Ectodermal cell (in vitro differentiated cells): ENCODE results near the gene DDX51.

Experiments
- H3K27ac ChIP-seq: 2 replicates; pipeline ENCODE4 v1.7.0; 2013; ENCODE audit warnings: mild to moderate bottlenecking, low read depth, low read length; ENCODE audit not compliant: insufficient read depth, poor library complexity, severe bottlenecking
- H3K27me3 ChIP-seq: 2 replicates; pipeline ENCODE4 v1.7.0; 2013; ENCODE audit warnings: mild to moderate bottlenecking, low read length; ENCODE audit not compliant: insufficient read depth, control insufficient read depth, poor library complexity, severe bottlenecking
- H3K36me3 ChIP-seq: one replicate; pipeline ENCODE4 v1.7.0; 2013; ENCODE audit warnings: low read length; ENCODE audit not compliant: control insufficient read depth, insufficient read depth
- H3K4me1 ChIP-seq: one replicate; pipeline ENCODE4 v1.7.0; 2013; ENCODE audit warnings: low read length; ENCODE audit not compliant: control insufficient read depth, insufficient read depth
- H3K4me3 ChIP-seq: 2 replicates; pipeline ENCODE4 v1.7.0; 2013; ENCODE audit warnings: low read depth, low read length, control low read depth; ENCODE audit not compliant: insufficient read depth
- H3K9me3 ChIP-seq: 2 replicates; pipeline ENCODE4 v1.7.0; 2013; ENCODE audit warnings: mild to moderate bottlenecking, low read length, moderate library complexity; ENCODE audit not compliant: control insufficient read depth
- WGBS, 2 experiments: methylation state at CpG; one replicate each; pipeline ENCODE4 v1.1.7; 2013; ENCODE audit warnings: missing lambda C conversion rate in 2 of 2; 5-methylcytosine and 5-hydroxymethylcytosine counted together

Gene DDX51

GRCh38 chr12:132186857-132187620 is 42.9 kb upstream of the DDX51 start:
- Histone ChIP-seq H3K36me3 (no peaks in the 10 kb centered on the region), H3K4me1 (no peaks in the 10 kb centered on the region), H3K27me3 (peaks cover 80% of the 10 kb centered on the region), H3K9me3 (no peaks in the 10 kb centered on the region), H3K4me3 (no peak overlapping the region), H3K27ac (no peak overlapping the region)
- 88 to 89% methylated on average over 39 of the region's 39 CpGs for WGBS, 2 experiments

DNA sequence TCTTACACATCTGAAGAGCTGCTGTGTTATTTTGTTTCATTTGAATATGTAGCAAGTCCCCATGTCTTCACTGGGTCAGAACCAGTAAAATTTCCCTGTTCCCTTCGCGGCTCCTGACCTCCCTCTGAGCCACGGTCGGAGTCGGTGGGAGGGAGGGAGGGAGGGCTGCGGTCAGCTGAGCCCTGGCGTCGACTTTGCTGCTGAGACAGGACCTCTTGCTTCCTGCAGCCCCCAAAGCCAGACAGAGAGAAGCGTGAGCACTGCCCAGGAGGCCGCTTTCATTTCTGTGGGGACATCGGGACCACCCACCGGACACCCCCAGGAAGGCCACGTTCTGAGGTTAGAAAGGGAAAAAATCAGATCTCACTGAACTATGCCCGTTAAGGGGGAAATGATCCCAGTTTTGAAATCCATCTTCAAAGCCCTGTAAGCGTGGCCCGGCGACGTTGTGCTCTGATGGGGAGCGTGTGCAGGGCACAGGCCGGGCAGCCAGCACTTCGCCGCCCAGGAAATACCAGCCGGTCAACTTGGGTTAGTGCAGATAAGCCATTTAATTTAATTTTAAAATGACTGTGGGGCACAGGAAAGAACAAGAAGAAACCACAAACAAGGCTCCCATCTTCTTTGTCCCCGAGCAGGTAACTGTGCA is 42.2 kb upstream of the DDX51 start:
- no peaks in the 10 kb centered on the region for H3K9me3 ChIP-seq
- H3K27ac ChIP-seq: no peak overlapping the region
- no peaks in the 10 kb centered on the region for H3K36me3 ChIP-seq
- no peak overlapping the region for H3K4me3 ChIP-seq
- peaks cover 73% of the 10 kb centered on the region for H3K27me3 ChIP-seq
- no peaks in the 10 kb centered on the region for H3K4me1 ChIP-seq
- whole genome bisulfite sequencing, 2 experiments: 69 to 74% methylated on average over 24 of the region's 24 CpGs

DNA sequence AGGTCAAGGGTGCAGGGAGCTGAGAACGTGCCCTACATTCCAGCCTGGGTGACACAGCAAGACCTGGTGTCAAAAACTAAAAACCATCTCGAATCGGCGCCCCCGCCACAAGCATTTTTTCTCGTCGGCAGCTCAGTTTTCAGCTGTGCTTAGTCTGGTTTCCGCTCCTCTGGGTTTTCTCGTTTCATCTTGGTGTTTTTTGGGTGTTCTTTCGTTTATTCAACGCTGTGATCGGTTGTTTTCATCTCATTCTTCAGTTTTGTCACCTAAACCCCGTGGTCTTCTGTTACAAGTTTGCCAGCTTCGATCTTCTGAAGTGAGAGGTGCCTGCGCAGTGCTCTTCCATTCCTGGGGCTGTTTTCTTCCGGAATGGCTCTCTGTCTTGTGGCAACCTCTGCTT is 41.6 kb upstream of the DDX51 start:
- no peaks in the 10 kb centered on the region for H3K4me1 ChIP-seq
- no peaks in the 10 kb centered on the region for H3K36me3 ChIP-seq
- WGBS, 2 experiments: 73% methylated on average over 16 of the region's 16 CpGs
- H3K4me3 ChIP-seq: no peak overlapping the region
- peaks cover 67% of the 10 kb centered on the region for H3K27me3 ChIP-seq
- H3K27ac ChIP-seq: no peak overlapping the region
- no peaks in the 10 kb centered on the region for H3K9me3 ChIP-seq

DNA sequence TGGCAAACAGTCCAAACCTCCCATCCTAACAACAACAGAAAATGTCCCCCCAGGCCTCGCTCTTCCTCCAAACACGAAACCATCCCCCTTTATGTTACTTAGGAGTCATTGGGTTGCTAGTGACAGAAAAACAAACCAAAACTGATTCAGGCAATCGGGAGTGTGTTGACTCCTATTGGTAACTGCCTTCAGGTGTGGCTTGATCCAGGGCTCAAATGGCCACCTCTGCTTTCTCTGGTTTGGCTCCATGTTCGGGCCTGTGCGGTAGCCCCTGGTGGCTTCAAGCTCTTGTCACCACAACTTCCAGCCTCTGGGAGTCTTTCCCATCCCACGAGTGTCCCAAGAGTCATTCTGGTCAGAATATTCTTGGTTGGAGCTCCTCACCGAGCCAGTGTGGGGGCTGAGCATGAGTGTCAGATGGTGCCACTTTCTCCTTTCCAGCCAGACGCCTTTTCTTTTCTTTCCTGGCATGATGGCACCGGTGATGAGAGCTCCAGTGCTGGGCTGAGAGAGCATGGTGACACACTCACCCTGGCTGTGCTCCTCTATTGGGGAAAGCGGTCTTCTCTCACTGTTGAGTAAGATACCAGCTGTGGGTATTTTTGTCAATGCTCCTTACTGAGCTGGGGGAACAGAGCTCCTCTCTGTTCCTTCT is 38.7 kb upstream of the DDX51 start:
- Histone ChIP-seq H3K27ac (no peak overlapping the region), H3K4me1 (no peaks in the 10 kb centered on the region), H3K4me3 (no peak overlapping the region), H3K27me3 (peaks cover 38% of the 10 kb centered on the region), H3K9me3 (no peaks in the 10 kb centered on the region), H3K36me3 (no peaks in the 10 kb centered on the region)
- WGBS, 2 experiments: 81 to 83% methylated on average over 10 of the region's 10 CpGs

DNA sequence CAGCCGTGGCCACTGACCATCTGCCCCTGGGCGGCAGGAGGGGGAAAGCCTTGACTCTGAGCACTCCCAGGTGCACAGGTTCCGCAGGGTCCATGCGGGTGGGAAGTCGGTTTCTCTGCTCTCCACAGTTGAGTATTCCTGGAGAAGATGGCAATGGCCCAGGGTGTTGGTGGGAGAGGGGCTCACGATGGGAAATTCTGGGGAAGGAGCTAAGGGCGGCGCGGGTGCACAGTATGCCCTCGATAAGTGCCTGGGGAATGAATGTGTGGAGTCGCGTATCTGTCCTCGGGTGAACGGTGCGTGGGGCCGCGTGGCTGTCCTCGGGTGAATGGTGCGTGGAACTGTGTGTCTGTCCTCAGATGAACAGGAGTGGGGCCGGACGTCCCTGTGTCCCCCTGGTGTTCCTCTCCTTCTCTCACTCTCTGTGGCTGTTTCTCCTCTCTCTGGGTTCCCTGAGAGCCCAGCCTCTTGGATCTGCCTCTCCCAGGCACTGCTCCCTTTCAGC is 38.1 kb upstream of the DDX51 start:
- Histone ChIP-seq H3K27me3 (peaks cover 33% of the 10 kb centered on the region), H3K9me3 (no peaks in the 10 kb centered on the region), H3K4me1 (no peaks in the 10 kb centered on the region), H3K36me3 (no peaks in the 10 kb centered on the region), H3K27ac (no peak overlapping the region), H3K4me3 (no peak overlapping the region)
- whole genome bisulfite sequencing, 2 experiments: 92 to 93% methylated on average over 21 of the region's 21 CpGs

GRCh38 chr12:132181570-132182200 is 37.6 kb upstream of the DDX51 start:
- no peak overlapping the region for H3K27ac ChIP-seq
- H3K27me3 ChIP-seq: peaks cover 28% of the 10 kb centered on the region
- H3K9me3 ChIP-seq: no peaks in the 10 kb centered on the region
- no peaks in the 10 kb centered on the region for H3K4me1 ChIP-seq
- WGBS, 2 experiments: 91% methylated on average over 33 of the region's 33 CpGs
- no peak overlapping the region for H3K4me3 ChIP-seq
- H3K36me3 ChIP-seq: no peaks in the 10 kb centered on the region

- Histone ChIP-seq H3K9me3 (no peaks in the 10 kb centered on the region), H3K4me1 (no peaks in the 10 kb centered on the region), H3K4me3 (no peak overlapping the region), H3K27ac (no peak overlapping the region), H3K27me3 (peaks cover 22% of the 10 kb centered on the region), H3K36me3 (no peaks in the 10 kb centered on the region)
- 85% methylated on average over 30 of the region's 30 CpGs for WGBS, 2 experiments
Observed at GRCh38 chr12:132180648-132181546, 36.8 kb upstream of the DDX51 start.

DNA sequence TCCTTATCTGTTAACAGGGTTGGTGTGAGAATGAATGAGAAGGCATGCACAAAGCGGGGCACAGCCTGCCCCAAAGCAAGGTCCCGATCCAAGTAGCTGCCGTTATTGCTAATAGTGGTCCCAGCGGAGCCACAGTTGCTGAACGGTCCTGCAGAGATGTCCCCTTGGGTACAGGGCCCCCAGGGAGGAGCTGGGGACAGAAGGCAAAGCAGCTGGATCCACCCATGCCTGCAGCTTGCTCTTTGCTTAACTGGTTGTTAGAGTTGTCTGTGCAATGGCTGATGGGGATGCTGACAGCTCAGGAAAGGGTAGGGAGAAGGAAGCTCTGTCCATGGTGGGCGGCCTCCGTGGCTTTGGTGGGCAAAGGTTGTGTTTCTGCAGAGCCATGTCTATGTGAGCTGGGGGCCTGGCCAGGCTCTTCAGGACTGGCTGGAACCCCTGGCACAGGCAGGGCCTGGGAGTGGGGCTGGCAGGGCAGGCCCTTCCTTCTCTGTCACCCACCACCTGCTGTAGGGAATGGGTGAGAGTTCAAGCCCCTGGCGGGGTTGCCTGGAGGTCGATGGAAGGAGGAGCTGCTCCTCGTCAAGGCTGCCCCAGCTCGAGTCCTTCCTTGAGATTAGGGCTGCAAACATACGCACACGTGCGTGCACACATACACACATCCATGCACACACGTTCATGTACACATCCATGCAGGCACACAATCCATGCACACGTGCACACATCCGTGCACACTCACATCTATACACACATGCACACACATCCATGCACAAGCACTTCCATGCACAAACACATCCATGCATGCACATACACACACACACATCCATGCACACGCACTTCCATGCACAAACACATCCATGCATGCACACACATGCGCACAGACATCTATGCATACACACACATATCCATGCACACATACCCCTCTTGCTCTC is 35.6 kb upstream of the DDX51 start:
- 81 to 82% methylated on average over 19 of the region's 19 CpGs for whole genome bisulfite sequencing, 2 experiments
- H3K27me3 ChIP-seq: peaks cover 11% of the 10 kb centered on the region

More for the DNA sequence above, 35.6 kb upstream of the DDX51 start:
- no peaks in the 10 kb centered on the region for H3K36me3 ChIP-seq
- H3K4me1 ChIP-seq: no peaks in the 10 kb centered on the region
- no peak overlapping the region for H3K27ac ChIP-seq
- H3K9me3 ChIP-seq: no peaks in the 10 kb centered on the region
- H3K4me3 ChIP-seq: no peak overlapping the region
